ENCODE data around the gene ATG7.

DNA sequence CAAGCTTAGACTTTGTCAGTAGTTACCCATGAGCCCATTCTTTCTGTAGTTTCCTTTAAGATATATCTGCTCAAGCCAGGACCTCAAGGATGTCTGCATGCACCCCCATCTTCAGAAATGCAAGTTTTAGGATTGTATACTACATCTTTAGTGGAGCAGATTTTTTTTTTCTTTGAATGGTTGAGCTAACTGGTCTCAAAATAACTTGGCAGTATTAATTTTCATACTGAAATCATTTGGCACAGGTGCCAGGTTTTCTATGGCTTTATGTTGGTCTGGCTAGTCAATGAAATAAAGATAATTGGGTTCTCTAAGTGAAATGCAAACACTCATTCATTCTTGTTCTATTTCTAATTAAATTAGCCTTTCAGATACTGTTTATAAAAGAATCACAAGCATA is 108.9 kb downstream of the ATG7 start:
- TF ChIP-seq CTCF (IDR thresholded peaks at IDR 0.05): no peak
- TF ChIP-seq POLR2A (IDR thresholded peaks at IDR 0.05): no peak
